Measurements from ENCODE around the gene PHEX.

DNA sequence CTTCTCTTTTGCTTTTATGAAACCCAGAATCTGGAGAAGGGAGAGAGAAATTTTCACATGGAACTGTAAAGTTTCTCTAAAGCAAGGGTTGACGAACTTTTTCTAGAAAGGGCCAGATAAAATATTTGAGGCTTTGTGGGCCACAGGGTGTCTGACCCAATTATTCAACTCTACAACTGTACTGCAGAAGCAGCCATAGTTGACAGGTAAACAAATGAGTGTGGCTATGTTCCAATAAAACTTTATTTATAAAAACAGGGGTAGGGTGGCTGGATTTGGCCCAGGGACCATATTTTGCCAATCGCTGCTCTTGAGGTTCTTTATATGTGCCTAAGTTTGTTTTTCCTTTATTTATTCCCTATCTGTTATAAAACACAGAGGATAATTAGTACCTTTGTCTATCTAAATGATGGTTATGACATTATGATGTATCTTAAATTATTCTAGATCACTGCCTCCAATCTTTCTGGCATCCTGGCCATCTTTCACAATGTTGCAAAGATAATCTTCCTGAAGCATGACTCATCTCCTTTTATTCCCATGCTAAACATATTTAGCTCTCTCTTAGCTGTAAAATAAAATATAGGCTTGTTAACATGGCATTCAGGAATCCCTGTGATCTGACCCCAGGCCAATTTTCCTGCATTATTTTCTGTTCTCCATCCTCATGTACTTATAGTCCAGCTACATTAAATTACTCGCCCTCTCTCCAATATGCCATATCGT, 133.8 kb downstream of the PHEX start:
- TF ChIP-seq, protein P1, sequence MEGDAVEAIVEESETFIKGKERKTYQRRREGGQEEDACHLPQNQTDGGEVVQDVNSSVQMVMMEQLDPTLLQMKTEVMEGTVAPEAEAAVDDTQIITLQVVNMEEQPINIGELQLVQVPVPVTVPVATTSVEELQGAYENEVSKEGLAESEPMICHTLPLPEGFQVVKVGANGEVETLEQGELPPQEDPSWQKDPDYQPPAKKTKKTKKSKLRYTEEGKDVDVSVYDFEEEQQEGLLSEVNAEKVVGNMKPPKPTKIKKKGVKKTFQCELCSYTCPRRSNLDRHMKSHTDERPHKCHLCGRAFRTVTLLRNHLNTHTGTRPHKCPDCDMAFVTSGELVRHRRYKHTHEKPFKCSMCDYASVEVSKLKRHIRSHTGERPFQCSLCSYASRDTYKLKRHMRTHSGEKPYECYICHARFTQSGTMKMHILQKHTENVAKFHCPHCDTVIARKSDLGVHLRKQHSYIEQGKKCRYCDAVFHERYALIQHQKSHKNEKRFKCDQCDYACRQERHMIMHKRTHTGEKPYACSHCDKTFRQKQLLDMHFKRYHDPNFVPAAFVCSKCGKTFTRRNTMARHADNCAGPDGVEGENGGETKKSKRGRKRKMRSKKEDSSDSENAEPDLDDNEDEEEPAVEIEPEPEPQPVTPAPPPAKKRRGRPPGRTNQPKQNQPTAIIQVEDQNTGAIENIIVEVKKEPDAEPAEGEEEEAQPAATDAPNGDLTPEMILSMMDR (IDR thresholded peaks at IDR 0.05; ENCODE audit: insufficient read depth, low read length, poor library complexity, severe bottlenecking) = no peak
- TF ChIP-seq EZH2phosphoT487 (conservative IDR thresholded peaks at IDR 0.05; ENCODE audit: low read length) = no peak
